A673 (cell line): ENCODE results near the gene GNG11.

Experiments used
- CTCF ChIP-seq: fragments of 300-800, 200-600 bp; sonication (generic); conservative IDR thresholded peaks from 2 replicates; pipeline ENCODE4 v1.5.1; 2017; ENCODE audit warnings: low read depth, mild to moderate bottlenecking, antibody characterized with exemption, low read length, moderate library complexity, mixed read lengths
- EZH2 ChIP-seq: fragments of 200-600 bp; sonication (generic); IDR thresholded peaks from 2 replicates; pipeline ENCODE4 v1.6.1; 2017; ENCODE audit warnings: borderline replicate concordance, low read depth, mild to moderate bottlenecking, mixed read lengths, antibody characterized with exemption, low read length; ENCODE audit not compliant: poor library complexity, severe bottlenecking

- TF ChIP-seq CTCF (no peak), EZH2 (no peak)
Observed at GRCh38 chr7:93968911-93969620, 47.5 kb downstream of the GNG11 start.
